Right lobe of liver (tissue), 6 donors: ENCODE data around the gene ZNF598. TPM values are rescaled to one million over a fixed set of nuclear protein-coding genes. Genes with fewer than 3 reads are reported as not detected.

Experiments
- ATAC-seq, 4 donors: fragments of 200-7000 bp; cut with Tn5 transposase; one replicate each; pipeline ENCODE4 v1.9.1; 2020; ENCODE audit warnings: mild to moderate bottlenecking in 4 of 4, moderate library complexity in 4 of 4
- DNase-seq, 3 donors: peaks; one replicate each; pipeline ENCODE4 v3.0.0-alpha.2; 2020
- H3K27ac ChIP-seq, 3 donors: fragments of 200-600 bp; one replicate each; pipeline ENCODE4 v1.8.0; 2022
- H3K27me3 ChIP-seq, 2 donors: fragments of 200-600 bp; one replicate each; pipeline ENCODE4 v1.8.0; 2022
- H3K36me3 ChIP-seq, 4 donors: fragments of 200-600 bp; sonication (generic) in 1 of 4; one replicate each; pipeline versions ENCODE4 v1.5.1 to v1.8.0; 2017 to 2022; ENCODE audit warnings: control low read depth in 1 of 4
- H3K4me1 ChIP-seq, 4 donors: fragments of 200-600 bp; sonication (generic) in 1 of 4; one replicate each; pipeline versions ENCODE4 v1.5.1 to v1.8.0; 2017 to 2022; ENCODE audit warnings: control low read depth in 1 of 4
- H3K4me3 ChIP-seq, 3 donors: fragments of 200-600 bp; one replicate each; pipeline ENCODE4 v1.8.0; 2022
- H3K9me3 ChIP-seq, 4 donors: fragments of 200-600 bp; sonication (generic) in 1 of 4; one replicate each; pipeline versions ENCODE4 v1.5.1 to v1.8.0; 2017 to 2022; ENCODE audit warnings: control low read depth in 1 of 4
- CTCF ChIP-seq, 4 donors: fragments of 200-600 bp in 3 of 4; fragments of 450-650 bp in 1 of 4; IDR thresholded peaks; one replicate each; pipeline versions ENCODE4 v1.5.1 to v1.8.0; 2016 to 2022; ENCODE audit warnings: antibody characterized with exemption in 4 of 4, mild to moderate bottlenecking in 2 of 4
- POLR2A ChIP-seq: fragments of 450-650 bp; IDR thresholded peaks from one replicate; pipeline ENCODE4 v1.6.1; 2017; ENCODE audit warnings: antibody characterized with exemption, mild to moderate bottlenecking
- WGBS: methylation state at CpG from one replicate; pipeline ENCODE4 v1.1.6; 2018; ENCODE audit warnings: low coverage, low lambda C conversion rate; ENCODE audit not compliant: insufficient coverage; ENCODE audit errors: missing lambda C conversion rate; 5-methylcytosine and 5-hydroxymethylcytosine counted together
- intact Hi-C, 2 donors: fragments of 100-400 bp; cut with DNase I; formaldehyde crosslinking; loops; one replicate each; pipeline versions ENCODE4 v1.11.2 to v1.14.1; 2022
- total RNA-seq, 6 experiments: library from RNA; depleted of rRNA in 2 of 6; stranded (reverse); fragments of >200 nt in 2 of 6; fragmentation: NEBNext Ultra II Directional in 3 of 6; extraction: Animal tissue kit (Norgen Biotek cat#: 25700) in 3 of 6; gene quantifications; one replicate each; pipeline versions ENCODE4 v1.1.0 to v1.2.4, GENCODE V29; 2016 to 2023
- donor health status: DM: no; HTN: yes; CAD: no.
- donor health status: DM: no; HTN: no; CAD: no.
- donor health status: DM: no; HTN: no; CAD: no.
- donor health status: DM: no; HTN: yes; CAD: no.
- donor health status: DM: no; HTN: yes; CAD: no.

ZNF598 gene
- total RNA-seq, 6 experiments from 2014 or later = 21.6 to 46.4 (median 25.0) TPM

GRCh38 chr16:1983544-1984346 lies 25.9 kb downstream of the ZNF598 start, which contains the start of gene GFER:
GFER (plus strand) TSS chr16:1984193; CDS start chr16:1984219, 26 bp downstream.
- H3K4me3 ChIP-seq = peak within 1 kb of the TSS; percentile 75 to 98 (median 91)
- H3K36me3 ChIP-seq = peaks cover 0 to 13% (median 0%) of the 10 kb centered on the region in 4 donors
- H3K27me3 ChIP-seq = no peaks in the 10 kb centered on the region
- TF ChIP-seq POLR2A (peak; percentile 78), CTCF (IDR thresholded peaks at IDR 0.05) (peak; percentile 12 to 69 (median 50))
- peak; percentile 87 to 96 (median 92) for ATAC-seq
- intact Hi-C loops = no loop called here
- no CpG with 5 or more reads among the region's 109 CpGs for WGBS
- DNase-seq = peak; percentile 94 to 97 (median 96)
- H3K27ac ChIP-seq = peak within 1 kb of the TSS; percentile 72 to 79 (median 78)
- H3K9me3 ChIP-seq = no peaks in the 10 kb centered on the region
- peaks cover 0 to 18% (median 8%) of the 10 kb centered on the region in 4 donors for H3K4me1 ChIP-seq

- H3K4me3 ChIP-seq = peak overlapping the region; percentile 75 to 98 (median 91)
- H3K9me3 ChIP-seq = no peaks in the 10 kb centered on the region
- no peak for TF ChIP-seq CTCF (IDR thresholded peaks at IDR 0.05)
- no peak for DNase-seq
- peaks cover 0 to 17% (median 0%) of the 10 kb centered on the region in 4 donors for H3K36me3 ChIP-seq
- peaks cover 0 to 18% (median 8%) of the 10 kb centered on the region in 4 donors for H3K4me1 ChIP-seq
- H3K27me3 ChIP-seq = no peaks in the 10 kb centered on the region
- no peak for ATAC-seq
- H3K27ac ChIP-seq = peak overlapping the region; percentile 39 to 78 (median 53)
- WGBS = 26% methylated on average over 14 of the region's 19 CpGs
- intact Hi-C loops = no loop called here
Observed at GRCh38 chr16:1982991-1983543, 26.6 kb downstream of the ZNF598 start.

GRCh38 chr16:1982013-1982433 lies 27.6 kb downstream of the ZNF598 start:
- no peaks in the 10 kb centered on the region for H3K27me3 ChIP-seq
- WGBS = 80% methylated on average over 1 of the region's 5 CpGs
- no peaks in the 10 kb centered on the region for H3K9me3 ChIP-seq
- no peak for TF ChIP-seq CTCF (IDR thresholded peaks at IDR 0.05)
- no peak for TF ChIP-seq POLR2A
- intact Hi-C loops = no loop called here
- no peak overlapping the region for H3K27ac ChIP-seq
- peaks cover 0 to 26% (median 0%) of the 10 kb centered on the region in 4 donors for H3K36me3 ChIP-seq
- DNase-seq (no peak), ATAC-seq (no peak)
- no peak overlapping the region for H3K4me3 ChIP-seq
- H3K4me1 ChIP-seq = peaks cover 0 to 18% (median 8%) of the 10 kb centered on the region in 4 donors

GRCh38 chr16:1981398-1981836 lies 28.2 kb downstream of the ZNF598 start, which contains the start of gene NOXO1:
NOXO1 (minus strand) TSS chr16:1981469; CDS start chr16:1981179, 290 bp downstream.
- WGBS = 45% methylated on average over 2 of the region's 6 CpGs
- Histone ChIP-seq H3K27me3 (no peaks in the 10 kb centered on the region), H3K4me1 (peaks cover 0 to 18% (median 8%) of the 10 kb centered on the region in 4 donors), H3K27ac (no peak within 1 kb of the TSS), H3K4me3 (no peak within 1 kb of the TSS), H3K9me3 (no peaks in the 10 kb centered on the region), H3K36me3 (peaks cover 0 to 29% (median 3%) of the 10 kb centered on the region in 4 donors)
- intact Hi-C loops = no loop called here
- TF ChIP-seq POLR2A (no peak), CTCF (IDR thresholded peaks at IDR 0.05) (no peak)
- ATAC-seq = no peak
- no peak for DNase-seq
